SU-DHL-6 (cell line): ENCODE results near the gene CAPN8.

Experiments used
- H2AFZ ChIP-seq: fragments of 200-600 bp; sonication (generic); 2 replicates; pipeline ENCODE4 v1.6.1; 2014; ENCODE audit warnings: low read depth, mild to moderate bottlenecking, moderate library complexity, mixed read lengths, antibody characterized with exemption, low read length; ENCODE audit not compliant: severe bottlenecking
- H3F3A ChIP-seq: fragments of 200-600 bp; shearing (Covaris generic); 2 replicates; pipeline ENCODE4 v1.6.0; 2016; ENCODE audit warnings: antibody characterized with exemption, mild to moderate bottlenecking; ENCODE audit not compliant: insufficient read depth
- H3K27ac ChIP-seq: fragments of 200-600 bp; sonication (generic); 2 replicates; pipeline ENCODE4 v1.5.1; 2016; ENCODE audit warnings: low read depth, mild to moderate bottlenecking, low read length, moderate library complexity, mixed read lengths
- H3K27me3 ChIP-seq: fragments of 200-600 bp; sonication (generic), shearing (Covaris generic); 2 replicates; pipeline ENCODE4 v1.6.0; 2014; ENCODE audit warnings: mild to moderate bottlenecking, low read length
- H3K36me3 ChIP-seq: fragments of 200-600 bp; sonication (generic); 2 replicates; pipeline ENCODE4 v1.6.1; 2014; ENCODE audit warnings: mild to moderate bottlenecking, low read length, mixed read lengths
- H3K4me2 ChIP-seq: fragments of 300-600, 200-600 bp; shearing (Covaris generic), sonication (generic); 2 replicates; pipeline ENCODE4 v1.6.0; 2014; ENCODE audit warnings: low read length, low read depth, mild to moderate bottlenecking; ENCODE audit not compliant: poor library complexity, severe bottlenecking
- H3K4me3 ChIP-seq: fragments of 200-600 bp; sonication (generic); 2 replicates; pipeline ENCODE4 v1.5.1; 2014; ENCODE audit warnings: antibody characterized with exemption, low read length, mild to moderate bottlenecking, mixed read lengths; ENCODE audit not compliant: insufficient read depth, poor library complexity, severe bottlenecking
- H3K79me2 ChIP-seq: fragments of 200-600 bp; sonication (generic); 2 replicates; pipeline ENCODE4 v1.6.1; 2014; ENCODE audit warnings: mild to moderate bottlenecking, low read length, moderate library complexity; ENCODE audit not compliant: insufficient read depth
- H3K9ac ChIP-seq: fragments of 200-600 bp; sonication (generic); 2 replicates; pipeline ENCODE4 v1.7.0; 2014; ENCODE audit warnings: mild to moderate bottlenecking, low read length
- H3K9me2 ChIP-seq: fragments of 200-600 bp; sonication (generic); replicated peaks from 2 replicates; pipeline ENCODE4 v1.6.1; 2014; ENCODE audit warnings: low read length; ENCODE audit not compliant: insufficient read depth
- H3K9me3 ChIP-seq: fragments of 200-600 bp; sonication (generic); 2 replicates; pipeline ENCODE4 v1.6.1; 2014; ENCODE audit warnings: low read length, mixed read lengths; ENCODE audit not compliant: insufficient read depth
- H4K20me1 ChIP-seq: fragments of 200-600 bp; sonication (generic); 2 replicates; pipeline ENCODE4 v1.6.1; 2014; ENCODE audit warnings: low read depth, mild to moderate bottlenecking, antibody characterized with exemption, low read length, moderate library complexity, mixed read lengths
- CTCF ChIP-seq: fragments of 200-600 bp; sonication (generic); IDR thresholded peaks from one replicate; pipeline ENCODE4 v1.5.1; 2017; ENCODE audit warnings: antibody characterized with exemption, mild to moderate bottlenecking, low read length, moderate library complexity; ENCODE audit not compliant: insufficient read depth, poor library complexity, severe bottlenecking
- EZH2phosphoT487 ChIP-seq: fragments of 200-600 bp; sonication (generic), shearing (Covaris generic); conservative IDR thresholded peaks from 2 replicates; pipeline ENCODE4 v1.6.1; 2018; ENCODE audit warnings: mild to moderate bottlenecking, antibody characterized with exemption, low read length, moderate library complexity, mixed read lengths

Gene CAPN8

GRCh38 chr1:223654083-223654482, 11.4 kb downstream of the CAPN8 start:
- Histone ChIP-seq H3K9me2 (no peaks in the 10 kb centered on the region), H3K4me3 (no peak overlapping the region), H3K79me2 (no peaks in the 10 kb centered on the region), H3K9ac (no peak overlapping the region), H3K27ac (no peak overlapping the region), H3K36me3 (no peaks in the 10 kb centered on the region), H3K4me2 (no peak overlapping the region), H4K20me1 (no peaks in the 10 kb centered on the region), H3F3A (no peaks in the 10 kb centered on the region), H3K9me3 (no peaks in the 10 kb centered on the region), H3K27me3 (no peaks in the 10 kb centered on the region), H2AFZ (no peak overlapping the region)
- TF ChIP-seq EZH2phosphoT487 (no peak), CTCF (no peak)

GRCh38 chr1:223653431-223653830, 12.1 kb downstream of the CAPN8 start:
- H3F3A ChIP-seq: no peaks in the 10 kb centered on the region
- no peaks in the 10 kb centered on the region for H3K27me3 ChIP-seq
- no peak overlapping the region for H3K4me3 ChIP-seq
- H4K20me1 ChIP-seq: no peaks in the 10 kb centered on the region
- no peaks in the 10 kb centered on the region for H3K9me2 ChIP-seq
- no peak for TF ChIP-seq CTCF
- TF ChIP-seq EZH2phosphoT487: no peak
- H3K36me3 ChIP-seq: no peaks in the 10 kb centered on the region
- no peaks in the 10 kb centered on the region for H3K9me3 ChIP-seq
- no peak overlapping the region for H3K4me2 ChIP-seq
- H3K9ac ChIP-seq: no peak overlapping the region
- H2AFZ ChIP-seq: no peak overlapping the region
- H3K27ac ChIP-seq: no peak overlapping the region
- H3K79me2 ChIP-seq: no peaks in the 10 kb centered on the region

GRCh38 chr1:223653015-223653414, 12.5 kb downstream of the CAPN8 start:
- H3K27ac ChIP-seq: no peak overlapping the region
- H4K20me1 ChIP-seq: no peaks in the 10 kb centered on the region
- no peaks in the 10 kb centered on the region for H3K9me2 ChIP-seq
- H3F3A ChIP-seq: no peaks in the 10 kb centered on the region
- no peaks in the 10 kb centered on the region for H3K27me3 ChIP-seq
- no peaks in the 10 kb centered on the region for H3K9me3 ChIP-seq
- no peak for TF ChIP-seq CTCF
- TF ChIP-seq EZH2phosphoT487: no peak
- no peak overlapping the region for H2AFZ ChIP-seq
- H3K79me2 ChIP-seq: no peaks in the 10 kb centered on the region
- H3K4me3 ChIP-seq: no peak overlapping the region
- no peaks in the 10 kb centered on the region for H3K36me3 ChIP-seq
- H3K4me2 ChIP-seq: no peak overlapping the region
- H3K9ac ChIP-seq: no peak overlapping the region

- H3K9me3 ChIP-seq: no peaks in the 10 kb centered on the region
- H4K20me1 ChIP-seq: no peaks in the 10 kb centered on the region
- H3K27me3 ChIP-seq: no peaks in the 10 kb centered on the region
- H3K4me3 ChIP-seq: no peak overlapping the region
- no peak overlapping the region for H2AFZ ChIP-seq
- H3K36me3 ChIP-seq: no peaks in the 10 kb centered on the region
- H3K27ac ChIP-seq: no peak overlapping the region
- H3K9me2 ChIP-seq: no peaks in the 10 kb centered on the region
- H3F3A ChIP-seq: no peaks in the 10 kb centered on the region
- H3K9ac ChIP-seq: no peak overlapping the region
- H3K79me2 ChIP-seq: no peaks in the 10 kb centered on the region
- TF ChIP-seq CTCF (no peak), EZH2phosphoT487 (no peak)
- H3K4me2 ChIP-seq: no peak overlapping the region
Measured at GRCh38 chr1:223652436-223652941, 13.0 kb downstream of the CAPN8 start.
